Subcutaneous adipose tissue (tissue), 4 donors: Measurements from ENCODE around the gene KLKB1. TPM values are rescaled to one million over a fixed set of nuclear protein-coding genes. Genes with fewer than 3 reads are reported as not detected.

Experiments used
- CTCF ChIP-seq: fragments of 450-650 bp; IDR thresholded peaks from one replicate; pipeline ENCODE4 v1.5.1; 2016; ENCODE audit warnings: low read depth, mild to moderate bottlenecking, control low read depth, antibody characterized with exemption, moderate library complexity
- total RNA-seq, 4 donors: library from RNA; depleted of rRNA; stranded (reverse); fragments of >200 nt; gene quantifications; one replicate each; pipeline ENCODE4 v1.1.0, GENCODE V29; 2016

Gene KLKB1
- total RNA-seq, 4 donors from 2014 or later = 0.66 to 0.68 TPM; not detected in 2

GRCh38 chr4:186260117-186260503 is 32.8 kb downstream of the KLKB1 start:
- TF ChIP-seq CTCF = no peak

GRCh38 chr4:186260504-186261448 is 33.5 kb downstream of the KLKB1 start:
- no peak for TF ChIP-seq CTCF

GRCh38 chr4:186264660-186265059 is 37.4 kb downstream of the KLKB1 start:
- no peak for TF ChIP-seq CTCF

GRCh38 chr4:186265683-186266652 is 38.7 kb downstream of the KLKB1 start, which contains the start of gene F11:
Gene F11, plus strand, starts transcription at chr4:186266189. Its CDS starts 948 bp downstream, at chr4:186267137.
- TF ChIP-seq CTCF = no peak

- no peak for TF ChIP-seq CTCF
Observed at GRCh38 chr4:186266729-186267456, 39.6 kb downstream of the KLKB1 start.

GRCh38 chr4:186271081-186271678 is 43.9 kb downstream of the KLKB1 start:
- no peak for TF ChIP-seq CTCF
